Progenitor cell of endocrine pancreas (in vitro differentiated cells): ENCODE results near the gene PSMA7. TPM values are rescaled to one million over a fixed set of nuclear protein-coding genes. Genes with fewer than 3 reads are reported as not detected.

Experiments
- DNase-seq: peaks from one replicate; pipeline ENCODE4 v3.0.0; 2021; ENCODE audit warnings: low spot score; ENCODE audit not compliant: unreplicated experiment
- H3K27ac Mint-ChIP-seq: 2 replicates; pipeline ENCODE4 v1.8.0; 2021; ENCODE audit warnings: mild to moderate bottlenecking, moderate library complexity, mixed read lengths
- H3K27me3 Mint-ChIP-seq: 2 replicates; pipeline ENCODE4 v1.8.0; 2021; ENCODE audit warnings: mixed read lengths
- H3K36me3 Mint-ChIP-seq: 2 replicates; pipeline ENCODE4 v1.8.0; 2022; ENCODE audit warnings: mixed read lengths; ENCODE audit not compliant: insufficient read depth
- H3K4me1 Mint-ChIP-seq: 2 replicates; pipeline ENCODE4 v1.8.0; 2021; ENCODE audit warnings: low read depth, mixed read lengths
- H3K4me3 Mint-ChIP-seq: 2 replicates; pipeline ENCODE4 v1.8.0; 2021; ENCODE audit warnings: low read depth, mild to moderate bottlenecking, moderate library complexity, mixed read lengths
- H3K9me3 Mint-ChIP-seq: 2 replicates; pipeline ENCODE4 v1.8.0; 2021; ENCODE audit warnings: low read depth, mixed read lengths
- CTCF ChIP-seq: fragments of 200-600 bp; sonication (generic); IDR thresholded peaks from one replicate; pipeline ENCODE4 v1.5.0; 2021; ENCODE audit warnings: antibody characterized with exemption, mild to moderate bottlenecking; ENCODE audit not compliant: unreplicated experiment
- total RNA-seq: library from RNA; stranded (reverse); gene quantifications from 2 replicates; pipeline ENCODE4 v1.2.1, GENCODE V29; 2021

PSMA7 gene
- total RNA-seq, 1 donor from 2014 or later: 221 TPM

- H3K27ac Mint-ChIP-seq: no peak overlapping the region
- H3K27me3 Mint-ChIP-seq: no peaks in the 10 kb centered on the region
- no peak for TF ChIP-seq CTCF
- H3K36me3 Mint-ChIP-seq: peaks cover 19% of the 10 kb centered on the region
- H3K9me3 Mint-ChIP-seq: no peaks in the 10 kb centered on the region
- peaks cover 6% of the 10 kb centered on the region for H3K4me1 Mint-ChIP-seq
- H3K4me3 Mint-ChIP-seq: no peak overlapping the region
- DNase-seq: no peak
Observed at GRCh38 chr20:62158088-62158400, 14.8 kb upstream of the PSMA7 start.

DNA sequence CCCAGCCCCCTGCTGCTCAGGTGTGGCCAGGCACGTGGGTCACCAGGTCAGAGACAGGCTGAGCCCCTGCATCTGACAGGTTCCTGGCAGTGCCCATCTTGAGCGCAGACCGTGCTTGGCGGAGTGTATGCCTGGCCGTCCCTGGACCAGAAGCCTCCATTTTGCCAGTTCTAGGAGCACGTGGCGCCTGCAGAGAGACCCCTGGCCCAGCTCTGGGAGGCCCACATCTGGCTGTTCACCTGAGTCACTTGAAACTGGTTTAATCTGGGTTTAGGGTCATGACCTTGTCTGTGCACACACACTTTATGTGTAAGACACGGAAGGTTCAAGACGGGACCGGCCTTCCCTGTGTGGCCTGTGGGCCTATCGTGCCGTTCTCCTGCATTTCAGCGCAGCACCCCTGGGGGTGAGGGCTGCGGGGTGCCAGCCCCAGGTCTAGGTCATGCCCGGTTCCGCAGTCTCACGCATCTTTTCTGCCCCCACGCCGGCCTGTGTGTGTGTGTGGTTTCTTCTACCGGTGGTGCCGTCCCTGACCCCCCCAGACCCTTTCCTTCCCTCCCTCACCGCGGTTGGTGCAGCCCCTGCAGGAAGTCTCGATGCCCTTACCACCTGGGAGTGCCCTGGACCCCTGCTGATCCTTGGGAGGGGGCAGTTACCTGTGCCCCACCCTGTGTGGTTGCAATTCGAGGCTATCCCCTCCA, 14.3 kb upstream of the PSMA7 start:
- H3K4me1 Mint-ChIP-seq: peaks cover 6% of the 10 kb centered on the region
- H3K9me3 Mint-ChIP-seq: no peaks in the 10 kb centered on the region
- H3K36me3 Mint-ChIP-seq: peaks cover 23% of the 10 kb centered on the region
- H3K27me3 Mint-ChIP-seq: no peaks in the 10 kb centered on the region
- no peak for DNase-seq
- H3K4me3 Mint-ChIP-seq: no peak overlapping the region
- no peak for TF ChIP-seq CTCF
- H3K27ac Mint-ChIP-seq: no peak overlapping the region

GRCh38 chr20:62156592-62157386, 13.6 kb upstream of the PSMA7 start:
- TF ChIP-seq CTCF: peak; percentile 73
- Mint-ChIP-seq H3K4me3 (no peak overlapping the region), H3K9me3 (no peaks in the 10 kb centered on the region), H3K27me3 (no peaks in the 10 kb centered on the region), H3K27ac (no peak overlapping the region), H3K4me1 (peaks cover 6% of the 10 kb centered on the region), H3K36me3 (peaks cover 25% of the 10 kb centered on the region)
- peak; percentile 74 for DNase-seq

DNA sequence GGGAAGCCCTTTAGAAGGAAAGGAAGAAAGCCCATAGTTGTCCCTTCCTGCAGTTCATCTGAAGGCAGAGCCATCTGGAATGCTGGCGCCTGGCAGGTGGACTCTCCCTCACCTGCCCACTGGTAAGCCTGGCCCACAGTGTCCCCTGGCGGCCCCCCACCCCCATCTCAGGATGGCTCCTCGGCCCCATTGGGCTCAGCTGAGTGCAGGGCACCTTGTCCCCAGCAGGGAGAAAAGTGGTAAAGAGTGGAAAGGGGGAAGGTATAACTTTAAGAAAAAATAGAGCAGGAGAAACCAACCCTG, 13.0 kb upstream of the PSMA7 start:
- DNase-seq: no peak
- Mint-ChIP-seq H3K4me1 (peaks cover 6% of the 10 kb centered on the region), H3K36me3 (peaks cover 25% of the 10 kb centered on the region), H3K4me3 (no peak overlapping the region), H3K27me3 (no peaks in the 10 kb centered on the region), H3K27ac (no peak overlapping the region), H3K9me3 (no peaks in the 10 kb centered on the region)
- TF ChIP-seq CTCF: no peak

GRCh38 chr20:62155428-62156253, 12.4 kb upstream of the PSMA7 start:
- Mint-ChIP-seq H3K4me3 (no peak overlapping the region), H3K27me3 (no peaks in the 10 kb centered on the region), H3K4me1 (peaks cover 6% of the 10 kb centered on the region), H3K9me3 (no peaks in the 10 kb centered on the region), H3K27ac (peak overlapping the region; percentile 41), H3K36me3 (peaks cover 24% of the 10 kb centered on the region)
- no peak for DNase-seq
- no peak for TF ChIP-seq CTCF
